ENCODE results near the gene DNAJC15.

The DNAJC15 gene

DNA sequence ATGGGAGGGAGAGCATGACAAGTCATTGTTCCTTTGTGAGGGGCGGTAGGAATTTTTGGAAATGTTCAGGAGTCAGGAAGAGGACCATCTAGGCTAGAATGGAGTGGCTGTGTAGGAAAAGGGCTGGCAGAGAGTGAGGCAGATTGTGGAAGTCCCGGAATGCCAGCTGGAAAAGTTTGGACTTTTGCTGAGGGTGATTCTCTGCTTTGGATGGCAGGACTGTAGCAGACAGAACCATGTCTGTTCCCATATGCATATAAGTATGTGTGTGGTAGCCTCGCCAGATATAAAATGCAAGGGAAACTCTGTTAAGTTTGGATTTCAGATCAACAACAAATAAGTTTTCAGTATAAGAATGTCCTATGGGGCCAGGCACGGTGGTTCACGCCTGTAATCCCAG, 112.1 kb downstream of the DNAJC15 start:
- intact Hi-C loops (cut with DNase I), result no loop called here
- DNase-seq, result no peak

DNA sequence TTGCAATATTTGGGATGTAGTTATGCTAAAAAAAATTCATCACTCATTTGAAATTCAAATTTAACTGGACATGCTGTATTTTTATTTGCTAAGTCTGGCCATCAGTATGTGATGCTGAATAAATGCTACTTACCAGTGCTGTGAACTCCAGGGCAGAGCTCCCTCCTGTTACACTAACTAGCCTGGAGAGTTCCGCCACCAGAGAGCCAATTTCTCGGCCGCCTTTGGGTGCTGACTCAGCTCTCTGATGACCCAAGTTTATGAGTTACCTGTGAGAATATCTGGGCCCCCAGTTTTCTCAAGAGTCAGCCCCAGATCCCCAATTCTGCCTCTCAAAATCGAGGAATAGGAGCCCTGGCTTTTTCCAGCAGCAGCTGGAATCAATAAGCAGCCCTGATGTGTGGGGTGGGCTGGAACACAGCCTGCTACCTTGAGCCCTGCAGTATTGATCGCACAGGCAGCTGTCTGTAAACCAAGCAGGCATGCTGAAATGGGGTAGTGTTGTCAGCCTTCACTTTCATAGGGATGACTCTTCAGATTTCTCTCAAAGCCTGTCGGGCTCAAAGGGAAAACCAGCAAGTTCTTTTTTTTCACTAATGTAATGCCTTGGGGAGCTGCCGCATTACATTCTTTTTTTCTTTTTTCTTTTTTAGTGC, 113.7 kb downstream of the DNAJC15 start:
- intact Hi-C loops (cut with DNase I), result no loop called here
- no peak for DNase-seq

DNA sequence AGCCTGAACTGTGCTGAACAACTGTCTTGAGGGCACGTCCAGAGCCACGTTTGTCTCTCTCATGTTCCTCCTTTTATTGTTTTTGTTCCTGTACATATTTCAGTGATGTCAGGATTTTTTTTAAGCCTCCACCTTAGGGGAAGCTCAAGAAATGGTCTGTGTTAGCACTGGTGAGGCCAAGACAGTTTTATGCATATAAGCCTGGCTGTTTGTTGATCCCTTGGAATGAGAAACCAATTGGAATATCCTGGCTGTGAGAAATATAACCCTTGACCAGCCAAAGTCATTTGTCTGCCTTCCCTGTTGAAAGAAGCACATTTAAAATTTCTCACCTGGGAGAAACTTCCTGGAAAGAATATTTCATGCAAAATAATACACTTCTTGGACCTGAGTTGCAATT, 115.8 kb downstream of the DNAJC15 start:
- DNase-seq, result no peak
- intact Hi-C loops (cut with DNase I), result no loop called here

DNA sequence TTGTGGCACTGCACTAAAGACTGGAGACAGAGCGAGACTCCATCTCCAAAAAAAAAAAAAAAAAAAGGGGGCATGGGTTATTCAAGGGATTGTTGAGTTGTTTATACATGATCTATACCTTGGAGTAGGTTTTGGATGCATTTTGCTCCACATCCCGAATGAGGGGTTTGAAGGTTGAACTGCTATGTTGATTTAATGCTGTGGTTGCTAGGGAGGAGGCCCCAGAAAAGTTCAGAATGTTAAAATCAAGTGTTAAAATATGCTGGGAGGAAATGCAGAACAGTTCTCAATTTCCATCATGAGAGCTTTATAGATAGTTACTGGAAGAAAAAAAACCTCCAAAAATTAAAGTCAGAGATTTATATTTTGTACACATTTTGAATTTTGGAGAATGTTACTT, 116.5 kb downstream of the DNAJC15 start:
- no peak for DNase-seq
- intact Hi-C loops (cut with DNase I), result no loop called here

DNA sequence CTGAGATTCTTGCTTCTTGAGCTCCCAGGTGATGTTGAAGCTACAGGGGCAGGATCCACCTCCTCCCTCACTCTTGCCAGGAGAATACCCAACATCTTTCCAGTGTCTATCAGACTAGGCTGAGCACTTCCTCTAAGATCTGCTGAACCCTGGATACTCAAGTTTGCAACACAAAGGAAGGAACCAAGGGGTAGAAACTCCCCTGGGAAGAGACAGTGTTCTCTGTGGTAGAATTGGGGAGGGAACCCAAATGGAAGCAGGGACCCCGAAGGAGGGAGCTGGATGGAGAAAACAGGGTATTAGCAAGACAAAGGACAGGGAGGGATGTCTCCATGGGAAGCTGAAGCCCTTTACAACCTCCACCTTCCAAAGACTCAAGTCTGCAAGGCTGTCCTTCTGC, 117.6 kb downstream of the DNAJC15 start:
- intact Hi-C loops (cut with DNase I), result no loop called here
- no peak for DNase-seq

DNA sequence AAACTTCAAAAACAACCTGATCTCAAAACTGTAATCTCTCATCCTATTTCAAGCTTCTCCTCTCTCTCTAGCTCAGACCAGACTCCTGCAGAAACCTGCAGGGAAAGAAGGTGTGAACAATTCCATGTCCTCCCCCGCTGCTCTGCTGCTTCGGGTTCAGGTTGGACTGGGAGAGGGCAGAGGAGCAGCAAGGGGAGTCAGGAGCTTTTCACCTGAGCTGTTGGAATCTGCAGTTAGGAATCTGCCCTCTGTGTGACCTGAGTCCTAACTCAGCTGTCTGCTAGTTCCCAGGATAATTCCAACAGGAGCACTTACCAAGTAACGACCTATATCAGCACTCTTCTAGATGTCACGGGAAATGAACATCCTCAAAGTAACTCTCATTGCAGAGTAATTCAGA, 118.3 kb downstream of the DNAJC15 start:
- DNase-seq, result no peak
- intact Hi-C loops (cut with DNase I), result no loop called here

DNA sequence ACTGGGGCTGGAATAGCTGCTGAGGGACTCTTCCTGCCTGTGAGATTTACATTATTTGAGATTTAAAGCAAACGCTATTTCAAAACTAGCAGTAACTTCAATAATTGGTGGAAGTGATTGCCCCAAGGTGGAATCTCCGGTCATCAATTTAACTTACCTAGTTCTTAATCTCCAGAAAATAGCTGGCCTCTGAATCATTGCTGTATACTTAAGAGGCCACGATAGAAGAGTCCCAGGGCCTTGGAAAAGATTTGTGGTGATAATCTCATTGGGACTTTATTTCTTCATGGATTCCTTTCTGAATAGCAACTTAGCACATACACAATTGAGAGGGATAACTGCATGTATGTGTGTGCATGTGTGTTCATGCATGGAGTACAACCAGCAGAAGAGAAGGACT, 120.2 kb downstream of the DNAJC15 start:
- intact Hi-C loops (cut with DNase I), result no loop called here
- DNase-seq, result no peak

DNA sequence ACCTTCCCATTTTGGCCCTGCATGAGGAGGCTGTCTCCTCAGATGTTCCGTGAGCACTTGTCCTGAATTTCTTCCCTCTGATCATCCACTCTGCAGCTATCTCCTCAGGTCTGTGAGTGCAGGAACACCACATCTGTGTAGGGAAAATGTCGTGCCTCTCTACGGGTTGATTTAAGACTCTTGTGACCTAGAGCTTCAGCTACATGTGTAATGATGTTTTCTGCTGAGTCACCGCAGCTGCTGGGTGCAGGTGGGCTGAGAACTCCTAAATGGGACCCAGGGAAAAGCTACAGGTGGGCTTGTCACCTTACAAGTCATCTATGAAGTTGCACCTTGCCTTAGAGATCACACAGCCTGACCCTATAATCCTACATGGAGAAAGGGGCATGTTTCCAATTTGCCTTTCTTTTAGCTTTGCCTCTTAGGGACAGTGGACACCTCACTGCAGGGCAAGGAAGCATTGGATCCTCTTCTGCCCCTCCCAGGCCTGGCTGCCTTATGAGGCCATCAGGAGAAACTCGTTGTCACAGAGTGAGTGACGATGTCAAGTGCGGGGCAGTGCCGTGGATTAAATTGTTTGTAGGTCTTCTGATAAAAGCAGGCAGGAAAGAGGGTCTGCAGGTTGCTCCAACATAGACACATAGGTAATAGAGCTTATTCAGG, 122.3 kb downstream of the DNAJC15 start:
- peak in 5 of 42 donors; percentile 27 to 61 (median 36) for DNase-seq
- intact Hi-C loops (cut with DNase I), result no loop called here

DNA sequence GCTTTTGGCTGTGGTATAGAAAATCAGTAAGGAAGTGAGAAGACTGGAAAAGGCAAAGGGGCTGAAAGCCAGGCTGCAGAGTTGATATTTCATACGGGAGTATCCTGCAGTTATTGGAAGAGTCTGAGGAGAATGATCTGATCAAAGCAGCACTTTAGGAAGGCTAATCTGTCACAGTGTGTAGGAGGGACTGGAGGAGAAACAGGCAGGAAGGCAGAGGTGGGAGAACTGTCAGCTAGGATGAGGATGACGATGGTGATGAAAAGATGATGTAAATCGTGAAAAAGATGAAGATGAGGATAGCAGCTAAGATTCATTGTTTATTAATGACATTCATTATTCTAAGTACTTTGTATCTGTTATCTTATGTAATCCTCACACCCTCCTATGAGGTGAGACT, 123.0 kb downstream of the DNAJC15 start:
- DNase-seq, result peak in 6 of 42 donors; percentile 21 to 63 (median 48)
- intact Hi-C loops (cut with DNase I), result no loop called here

DNA sequence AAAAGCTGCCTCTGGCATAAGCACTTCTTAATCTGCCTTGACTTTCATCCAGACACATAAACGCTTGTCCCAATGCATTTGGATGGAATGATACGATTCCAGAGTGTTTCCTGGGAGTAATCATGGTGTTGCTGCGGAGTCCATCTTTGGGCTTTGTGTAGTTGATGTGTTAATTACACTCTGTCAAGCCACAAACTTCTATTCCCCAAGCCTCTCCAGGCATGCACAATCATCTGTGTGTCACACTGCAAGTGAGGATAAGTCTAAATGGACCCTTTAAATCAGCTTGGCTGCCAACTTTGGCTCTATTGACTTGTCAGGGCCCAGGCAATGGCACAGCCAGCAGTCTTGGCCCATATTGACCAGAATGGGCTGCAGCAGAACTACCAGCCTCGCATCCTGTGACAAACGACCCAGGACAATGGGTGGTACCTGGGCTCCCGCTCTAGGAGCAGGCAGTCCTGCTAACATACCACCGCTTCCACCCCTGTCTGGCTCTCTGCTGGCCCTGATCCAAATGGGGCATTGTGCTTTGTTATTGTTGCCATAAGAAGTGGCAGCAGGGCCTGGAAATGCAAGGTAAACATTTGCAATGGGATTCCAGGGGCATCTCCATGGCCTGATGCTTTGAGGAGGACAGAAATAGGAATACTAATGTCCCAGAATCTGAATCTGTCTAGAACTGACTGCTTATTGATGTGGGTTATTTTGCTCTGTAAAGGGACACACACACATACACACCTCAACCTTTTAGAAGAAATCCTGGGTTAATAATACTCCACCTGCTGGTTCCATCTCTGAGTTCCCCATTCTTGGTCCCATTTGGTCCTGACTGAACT, 127.2 kb downstream of the DNAJC15 start:
- DNase-seq, result no peak
- intact Hi-C loops (cut with DNase I), result no loop called here

DNA sequence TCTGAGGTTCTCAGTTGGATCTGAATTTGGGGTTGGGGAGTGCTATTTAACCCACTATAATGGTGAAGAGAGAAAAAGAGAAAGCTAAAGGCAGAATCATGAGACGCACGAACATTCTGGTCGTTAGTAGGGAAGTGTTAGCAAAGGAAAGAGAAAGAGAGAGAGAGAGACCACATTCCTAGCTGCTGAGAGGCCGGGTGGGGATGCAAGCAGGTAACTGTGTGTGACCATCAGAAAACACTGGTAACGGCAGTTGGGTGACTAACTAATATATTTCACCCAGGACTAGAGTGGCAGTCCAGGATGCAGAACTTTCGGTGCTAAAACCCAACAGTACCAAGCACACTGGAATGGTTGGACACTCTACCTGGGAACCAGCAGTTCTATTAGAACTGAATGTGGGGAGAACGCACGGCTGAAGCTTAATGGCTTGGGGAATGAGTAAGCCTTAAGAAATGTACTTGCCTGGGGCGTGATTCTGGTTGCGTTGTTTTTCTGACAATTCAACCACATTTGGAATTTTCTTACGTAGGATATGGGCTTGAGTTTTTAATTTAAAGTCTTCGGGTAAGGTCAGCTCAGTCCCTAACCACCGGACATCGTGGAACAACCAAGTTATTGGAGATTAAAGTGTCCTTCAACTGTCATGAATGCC, 130.2 kb downstream of the DNAJC15 start:
- DNase-seq, result no peak
- intact Hi-C loops (cut with DNase I), result no loop called here

DNA sequence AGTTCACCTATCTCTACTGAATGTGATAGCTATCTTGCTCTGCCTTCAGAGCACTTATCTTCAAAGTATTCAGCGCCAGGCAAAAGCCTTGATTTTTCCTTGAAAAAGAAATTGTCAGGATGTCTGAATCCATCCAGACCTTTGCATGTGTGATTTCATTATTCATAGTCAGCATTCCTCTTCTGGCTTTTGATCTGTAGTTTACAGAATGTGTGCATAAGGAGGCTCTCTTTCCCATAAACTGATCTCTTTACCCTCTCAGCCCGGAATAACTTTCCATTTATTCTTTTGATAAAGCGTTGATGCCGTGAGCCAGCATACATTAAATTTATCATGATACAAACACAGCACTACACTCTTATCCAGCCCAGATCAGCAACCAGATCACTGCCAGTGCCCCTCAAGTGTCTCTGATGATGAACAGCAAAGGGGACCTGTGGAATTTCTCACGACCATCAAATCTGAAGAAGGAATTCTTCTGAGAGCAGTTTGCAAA, 130.8 kb downstream of the DNAJC15 start:
- intact Hi-C loops (cut with DNase I), result no loop called here
- no peak for DNase-seq

DNA sequence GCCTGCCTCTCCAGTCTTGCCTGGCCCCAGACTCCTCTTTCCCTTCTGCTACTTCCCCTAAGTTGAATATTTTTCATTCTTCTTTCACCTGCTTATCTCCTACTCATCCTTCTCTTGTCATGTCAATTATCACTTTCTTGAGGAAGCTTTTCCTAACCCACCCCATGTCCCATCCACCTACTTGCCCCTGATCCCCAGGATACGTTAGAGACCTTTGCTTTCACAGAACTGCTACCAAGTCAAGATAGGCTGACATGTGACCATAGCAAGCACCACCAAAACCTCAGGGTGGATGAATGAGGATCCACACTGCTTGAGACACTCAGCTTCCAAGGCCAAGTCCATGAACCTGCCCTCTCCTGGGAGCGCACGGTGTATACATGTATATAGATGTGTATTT, 131.5 kb downstream of the DNAJC15 start:
- intact Hi-C loops (cut with DNase I), result no loop called here
- no peak for DNase-seq

DNA sequence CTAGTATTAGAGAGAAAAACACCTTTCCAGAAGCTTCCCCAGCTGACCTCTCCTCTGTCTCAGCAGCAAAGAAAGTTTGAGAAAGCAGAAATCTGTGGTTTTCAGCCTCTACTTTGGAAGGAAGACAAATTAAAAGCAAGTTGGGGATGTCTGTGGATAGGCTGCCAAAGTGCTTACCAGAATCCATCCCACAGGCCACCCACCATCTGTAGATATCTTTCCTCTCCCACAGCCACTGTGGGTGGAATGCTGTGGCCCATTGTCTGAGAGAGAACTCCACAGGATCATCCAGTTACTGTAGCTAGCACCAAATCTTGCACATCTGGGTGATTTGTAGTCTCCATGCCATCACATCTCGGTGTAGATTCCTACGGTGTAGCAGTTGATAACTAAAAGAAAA, 133.5 kb downstream of the DNAJC15 start:
- intact Hi-C loops (cut with DNase I), result no loop called here
- no peak for DNase-seq

DNA sequence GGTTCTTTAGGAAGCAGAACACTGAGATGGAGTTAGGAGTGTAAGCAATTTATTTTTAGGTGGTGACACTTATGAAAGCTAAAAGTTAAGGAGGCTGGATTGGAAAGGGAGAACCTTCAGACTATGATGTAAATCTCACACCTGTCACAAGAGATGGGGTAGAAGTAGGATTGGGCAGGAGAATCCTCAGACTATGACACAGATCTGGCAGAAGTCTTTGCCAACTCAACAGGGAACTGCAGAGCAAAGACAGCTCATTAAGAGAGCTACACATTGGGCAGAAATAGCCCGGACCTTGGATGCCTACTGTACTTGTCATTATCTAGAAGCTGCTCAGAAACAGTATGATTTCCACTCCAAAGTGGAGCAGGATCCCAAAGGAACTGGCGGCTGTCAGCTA, 134.4 kb downstream of the DNAJC15 start:
- intact Hi-C loops (cut with DNase I), result no loop called here
- DNase-seq, result no peak

DNA sequence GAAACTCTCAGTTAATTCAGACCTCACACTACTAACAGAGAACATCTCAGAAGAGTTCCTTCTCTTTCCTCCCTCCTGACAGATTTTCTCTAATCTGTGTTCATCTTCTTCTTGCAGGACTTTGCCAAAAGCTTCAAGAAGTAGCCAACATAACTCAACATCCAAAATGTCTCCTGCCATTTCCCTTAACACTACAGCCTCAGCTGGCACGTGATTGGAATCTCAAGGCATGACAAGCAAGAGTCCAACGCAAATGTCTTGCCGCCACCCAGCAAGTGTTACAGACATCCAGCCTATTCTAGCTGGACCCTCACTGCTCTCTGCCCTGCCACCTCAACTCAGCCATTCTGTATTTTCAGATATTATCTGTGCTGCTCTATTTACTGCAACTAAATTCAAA, 135.1 kb downstream of the DNAJC15 start:
- intact Hi-C loops (cut with DNase I), result no loop called here
- no peak for DNase-seq

DNA sequence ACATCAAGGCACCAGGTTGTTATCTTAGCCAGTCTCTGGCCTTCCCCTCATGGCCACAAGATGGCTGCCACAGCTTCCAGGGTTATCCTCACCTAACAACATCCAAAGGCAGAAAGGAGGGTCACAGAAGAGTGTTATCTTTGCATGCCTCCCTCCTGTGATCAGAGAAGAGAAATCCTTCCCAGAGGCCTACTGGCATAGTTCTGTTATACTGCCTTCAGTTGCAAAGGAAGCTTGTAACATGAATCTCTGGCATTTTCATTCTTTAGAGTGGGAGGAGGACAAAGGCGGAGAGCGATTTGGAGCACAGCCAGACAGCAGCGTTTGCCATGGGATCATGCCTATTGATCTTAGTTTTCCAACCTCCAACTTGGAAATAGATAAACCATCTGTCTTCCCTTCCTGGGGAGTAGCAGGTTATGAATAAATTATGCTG, 135.7 kb downstream of the DNAJC15 start:
- intact Hi-C loops (cut with DNase I), result no loop called here
- peak in 20 of 42 donors; percentile 8 to 76 (median 42) for DNase-seq

Measured in head of caudate nucleus (tissue), 42 donors.